H9 (cell line): ENCODE data around the gene CRYGN. TPM values are rescaled to one million over a fixed set of nuclear protein-coding genes. Genes with fewer than 3 reads are reported as not detected.

ENCODE experiments used
- DNase-seq: peaks from one replicate; pipeline ENCODE4 v3.0.0-alpha.2; 2017
- H2AFZ ChIP-seq: one replicate; pipeline ENCODE4 v1.6.1; 2013; ENCODE audit warnings: mild to moderate bottlenecking, low read length, control low read depth, moderate library complexity
- H2AK5ac ChIP-seq: 2 replicates; pipeline ENCODE4 v1.6.1; 2013; ENCODE audit warnings: low read length, control low read depth, mixed read lengths; ENCODE audit not compliant: insufficient read length
- H2BK120ac ChIP-seq: one replicate; pipeline ENCODE4 v1.6.1; 2013; ENCODE audit warnings: low read depth, mild to moderate bottlenecking, low read length, control low read depth, inconsistent platforms; ENCODE audit not compliant: poor library complexity, severe bottlenecking
- H2BK12ac ChIP-seq: 2 replicates; pipeline ENCODE4 v1.6.1; 2013; ENCODE audit warnings: low read length, control low read depth, mixed read lengths, low read depth; ENCODE audit not compliant: insufficient read length
- H2BK15ac ChIP-seq: 2 replicates; pipeline ENCODE4 v1.6.1; 2013; ENCODE audit warnings: low read depth, low read length, control low read depth
- H2BK20ac ChIP-seq: one replicate; pipeline ENCODE4 v1.6.1; 2013; ENCODE audit warnings: low read depth, mild to moderate bottlenecking, low read length, control low read depth, inconsistent platforms; ENCODE audit not compliant: poor library complexity, severe bottlenecking
- H2BK5ac ChIP-seq: 2 replicates; pipeline ENCODE4 v1.6.1; 2013; ENCODE audit warnings: low read length, control low read depth, mixed read lengths; ENCODE audit not compliant: insufficient read length
- H3K14ac ChIP-seq: 2 replicates; pipeline ENCODE4 v1.6.1; 2013; ENCODE audit warnings: low read length, control low read depth; ENCODE audit not compliant: insufficient read depth
- H3K18ac ChIP-seq: 2 replicates; pipeline ENCODE4 v1.6.1; 2013; ENCODE audit warnings: low read depth, mild to moderate bottlenecking, mixed read lengths, low read length, control low read depth; ENCODE audit not compliant: insufficient read length
- H3K23ac ChIP-seq: 2 replicates; pipeline ENCODE4 v1.6.1; 2013; ENCODE audit warnings: low read length, control low read depth, mixed read lengths, low read depth; ENCODE audit not compliant: insufficient read length
- H3K23me2 ChIP-seq: 2 replicates; pipeline ENCODE4 v1.6.1; 2013; ENCODE audit warnings: low read depth, mild to moderate bottlenecking, mixed read lengths, low read length, control low read depth; ENCODE audit not compliant: insufficient read length, poor library complexity, severe bottlenecking
- H3K27ac ChIP-seq: 2 replicates; pipeline ENCODE4 v1.5.1; 2013; ENCODE audit warnings: low read length, control low read depth, mixed read lengths, low read depth; ENCODE audit not compliant: insufficient read length
- H3K27me3 ChIP-seq: 2 replicates; pipeline ENCODE4 v1.6.1; 2013; ENCODE audit warnings: low read length, control low read depth, inconsistent platforms; ENCODE audit not compliant: insufficient read depth
- H3K4ac ChIP-seq: 2 replicates; pipeline ENCODE4 v1.6.1; 2013; ENCODE audit warnings: low read depth, mild to moderate bottlenecking, control low read depth, inconsistent platforms, low read length, moderate library complexity
- H3K4me1 ChIP-seq: 2 replicates; pipeline ENCODE4 v1.6.1; 2013; ENCODE audit warnings: low read length, control low read depth, inconsistent platforms; ENCODE audit not compliant: insufficient read depth
- H3K4me2 ChIP-seq: 2 replicates; pipeline ENCODE4 v1.6.1; 2013; ENCODE audit warnings: low read length, control low read depth, mixed read lengths; ENCODE audit not compliant: insufficient read length, insufficient read depth
- H3K56ac ChIP-seq: 2 replicates; pipeline ENCODE4 v1.6.1; 2013; ENCODE audit warnings: low read depth, mild to moderate bottlenecking, mixed read lengths, low read length, control low read depth; ENCODE audit not compliant: insufficient read length
- H3K79me1 ChIP-seq: 2 replicates; pipeline ENCODE4 v1.6.1; 2013; ENCODE audit warnings: low read depth, mild to moderate bottlenecking, moderate library complexity, low read length, control low read depth, inconsistent platforms; ENCODE audit not compliant: insufficient read depth, poor library complexity, severe bottlenecking
- H3K79me2 ChIP-seq: 2 replicates; pipeline ENCODE4 v1.6.1; 2013; ENCODE audit warnings: low read length, control low read depth, inconsistent platforms; ENCODE audit not compliant: insufficient read depth
- H3K9ac ChIP-seq: 2 replicates; pipeline ENCODE4 v1.6.1; 2013; ENCODE audit warnings: low read length, control low read depth, mixed read lengths; ENCODE audit not compliant: insufficient read length; ENCODE audit errors: extremely low read depth
- H3K9me3 ChIP-seq: one replicate; pipeline ENCODE4 v1.6.1; 2013; ENCODE audit warnings: low read depth, low read length, inconsistent platforms; ENCODE audit not compliant: control insufficient read depth
- H3T11ph ChIP-seq: one replicate; pipeline ENCODE4 v1.6.1; 2013; ENCODE audit warnings: mild to moderate bottlenecking, low read length, control low read depth, inconsistent platforms
- H4K20me1 ChIP-seq: one replicate; pipeline ENCODE4 v1.6.1; 2013; ENCODE audit not compliant: control insufficient read depth, insufficient read length, insufficient read depth
- H4K5ac ChIP-seq: 2 replicates; pipeline ENCODE4 v1.6.1; 2013; ENCODE audit warnings: low read depth, mild to moderate bottlenecking, mixed read lengths, low read length, control low read depth; ENCODE audit not compliant: insufficient read length
- H4K8ac ChIP-seq: replicated peaks from 2 replicates; pipeline ENCODE4 v1.6.1; 2013; ENCODE audit warnings: low read length, control low read depth, mixed read lengths, low read depth; ENCODE audit not compliant: insufficient read length
- H4K91ac ChIP-seq: 2 replicates; pipeline ENCODE4 v1.6.1; 2013; ENCODE audit warnings: low read depth, mild to moderate bottlenecking, moderate library complexity, mixed read lengths, low read length, control low read depth; ENCODE audit not compliant: insufficient read length
- H3K27ac Mint-ChIP-seq, 3 experiments: 2 replicates in 2 of 3; 3 replicates in 1 of 3; pipeline ENCODE4 v1.8.0; 2020 to 2021; ENCODE audit warnings: mixed read lengths in 3 of 3, mild to moderate bottlenecking in 1 of 3, moderate library complexity in 1 of 3
- H3K27me3 Mint-ChIP-seq: 2 replicates; pipeline ENCODE4 v1.8.0; 2021; ENCODE audit warnings: low read depth, mild to moderate bottlenecking, moderate library complexity, mixed read lengths
- H3K36me3 Mint-ChIP-seq, 3 experiments: 2 replicates in 2 of 3; 3 replicates in 1 of 3; pipeline ENCODE4 v1.8.0; 2020 to 2021; ENCODE audit warnings: low read depth in 3 of 3, mixed read lengths in 3 of 3; ENCODE audit not compliant: insufficient read depth in 1 of 3
- H3K4me1 Mint-ChIP-seq, 2 experiments: 2 replicates each; pipeline ENCODE4 v1.8.0; 2020; ENCODE audit warnings: mixed read lengths in 2 of 2
- H3K4me3 Mint-ChIP-seq, 2 experiments: 2 replicates in 1 of 2; 3 replicates in 1 of 2; pipeline ENCODE4 v1.8.0; 2020 to 2021; ENCODE audit warnings: mild to moderate bottlenecking in 2 of 2, mixed read lengths in 2 of 2, moderate library complexity in 1 of 2
- H3K9me3 Mint-ChIP-seq, 2 experiments: 2 replicates in 1 of 2; 3 replicates in 1 of 2; pipeline ENCODE4 v1.8.0; 2020; ENCODE audit warnings: mild to moderate bottlenecking in 2 of 2, mixed read lengths in 2 of 2, moderate library complexity in 1 of 2
- CTCF ChIP-seq: fragments of 200-600 bp; sonication (generic); conservative IDR thresholded peaks from 3 replicates; pipeline ENCODE4 v1.8.0; 2021; ENCODE audit warnings: antibody characterized with exemption, mild to moderate bottlenecking
- WGBS: extraction: QIAGEN DNeasy Blood & Tissue Kit; methylation state at CpG from one replicate; pipeline ENCODE4 v1.1.7; 2013; ENCODE audit warnings: missing lambda C conversion rate, low lambda C conversion rate, mixed read lengths; ENCODE audit not compliant: insufficient read length; ENCODE audit errors: extremely low coverage; 5-methylcytosine and 5-hydroxymethylcytosine counted together
- total RNA-seq: library from RNA; stranded (reverse); gene quantifications from 2 replicates; pipeline ENCODE4 v1.2.1, GENCODE V29; 2021

CRYGN gene
- total RNA-seq, 1 experiment from 2014 or later, result 1.8 TPM

GRCh38 chr7:151425670-151426440, 14.1 kb downstream of the CRYGN start:
- peaks cover 7 to 16% of the 10 kb centered on the region in 2 experiments; a peak in 4 of 5 replicates for H3K9me3 Mint-ChIP-seq
- Histone ChIP-seq H2BK15ac (no peak overlapping the region), H3K4me2 (no peak overlapping the region), H4K5ac (no peak overlapping the region), H3K9me3 (no peaks in the 10 kb centered on the region), H3K9ac (no peak overlapping the region), H2BK5ac (no peak overlapping the region), H3K14ac (no peak overlapping the region), H3K79me2 (no peaks in the 10 kb centered on the region), H3K4ac (no peak overlapping the region), H2BK120ac (no peak overlapping the region), H3K27ac (no peak overlapping the region), H3K4me1 (peaks cover 3% of the 10 kb centered on the region; the same call in 1 of the 2 replicates), H3K27me3 (no peaks in the 10 kb centered on the region), H3K56ac (no peak overlapping the region), H3K79me1 (no peaks in the 10 kb centered on the region), H3K18ac (no peak overlapping the region), H3T11ph (no peak overlapping the region), H2BK20ac (no peak overlapping the region), H2AK5ac (no peak overlapping the region), H2AFZ (no peak overlapping the region), H4K8ac (no peak overlapping the region), H4K20me1 (no peaks in the 10 kb centered on the region), H3K23me2 (no peaks in the 10 kb centered on the region), H4K91ac (no peak overlapping the region), H2BK12ac (no peak overlapping the region), H3K23ac (no peak overlapping the region)
- H3K36me3 Mint-ChIP-seq, result peaks cover 0 to 8% (median 0%) of the 10 kb centered on the region in 3 experiments; a peak in 2 of 7 replicates
- no peak overlapping the region for H3K27ac Mint-ChIP-seq
- H3K27me3 Mint-ChIP-seq, result peaks cover 37% of the 10 kb centered on the region
- no peak overlapping the region for H3K4me3 Mint-ChIP-seq
- WGBS, result no CpG with 5 or more reads among the region's 7 CpGs
- TF ChIP-seq CTCF, result no peak
- DNase-seq, result no peak
- peaks cover 33 to 41% of the 10 kb centered on the region in 2 experiments for H3K4me1 Mint-ChIP-seq
